Activated T-helper 1 cell treated with anti-CD3 and anti-CD28 coated beads, Interleukin-2, amount 50 U/mL, for 16 hours (primary cell): Measurements from ENCODE around the gene HLX.

Experiments
- DNase-seq, 2 donors: peaks; one replicate each; pipeline ENCODE4 v3.0.0-alpha.2; 2020; ENCODE audit warnings: low read depth in 1 of 2, low spot score in 1 of 2

HLX gene

GRCh38 chr1:220895412-220895946 lies 16.2 kb downstream of the HLX start:
- no peak for DNase-seq

GRCh38 chr1:220896092-220896491 lies 16.8 kb downstream of the HLX start:
- DNase-seq = no peak

- no peak for DNase-seq
These were observed 21.6 kb downstream of the HLX start for GRCh38 chr1:220900842-220901241.

GRCh38 chr1:220901881-220902280 lies 22.6 kb downstream of the HLX start:
- DNase-seq = no peak

- DNase-seq = no peak
These were observed 23.7 kb downstream of the HLX start for GRCh38 chr1:220902916-220903315.

GRCh38 chr1:220904876-220905275 lies 25.6 kb downstream of the HLX start:
- no peak for DNase-seq

GRCh38 chr1:220905650-220906560 lies 26.7 kb downstream of the HLX start:
- no peak for DNase-seq

GRCh38 chr1:220906561-220907334 lies 27.5 kb downstream of the HLX start:
- no peak for DNase-seq

- no peak for DNase-seq
These were observed 29.5 kb downstream of the HLX start for GRCh38 chr1:220908757-220909156.

GRCh38 chr1:220910021-220910420 lies 30.8 kb downstream of the HLX start:
- no peak for DNase-seq

GRCh38 chr1:220914283-220915116 lies 35.3 kb downstream of the HLX start:
- DNase-seq = no peak

GRCh38 chr1:220915117-220915440 lies 35.8 kb downstream of the HLX start:
- DNase-seq = no peak

GRCh38 chr1:220915954-220916353 lies 36.7 kb downstream of the HLX start:
- no peak for DNase-seq

GRCh38 chr1:220917101-220917500 lies 37.9 kb downstream of the HLX start:
- no peak for DNase-seq

GRCh38 chr1:220917535-220918209 lies 38.4 kb downstream of the HLX start:
- no peak for DNase-seq

GRCh38 chr1:220918285-220918951 lies 39.2 kb downstream of the HLX start:
- DNase-seq = no peak

- DNase-seq = no peak
These were observed 41.7 kb downstream of the HLX start for GRCh38 chr1:220920967-220921366.

- DNase-seq = no peak
These were observed 42.3 kb downstream of the HLX start for GRCh38 chr1:220921498-220921897.

GRCh38 chr1:220921971-220922635 lies 42.9 kb downstream of the HLX start:
- no peak for DNase-seq

GRCh38 chr1:220922951-220923350 lies 43.7 kb downstream of the HLX start:
- DNase-seq = no peak
